ENCODE measurements around the gene SYTL3.

SYTL3 gene

GRCh38 chr6:158662954-158663624, 13.2 kb downstream of the SYTL3 start:
- DNase-seq, result no peak

GRCh38 chr6:158663625-158664165, 13.8 kb downstream of the SYTL3 start:
- DNase-seq, result peak; percentile 13

- peak; percentile 49 for DNase-seq
Observed at GRCh38 chr6:158665332-158665731, 15.5 kb downstream of the SYTL3 start.

GRCh38 chr6:158666628-158667359, 16.9 kb downstream of the SYTL3 start:
- DNase-seq, result peak; percentile 33

GRCh38 chr6:158667360-158667981, 17.6 kb downstream of the SYTL3 start:
- peak; percentile 17 for DNase-seq

- peak; percentile 47 for DNase-seq
Observed at GRCh38 chr6:158668707-158669103, 18.9 kb downstream of the SYTL3 start.

- peak; percentile 37 for DNase-seq
Observed at GRCh38 chr6:158669145-158670035, 19.5 kb downstream of the SYTL3 start.

GRCh38 chr6:158672119-158672518, 22.3 kb downstream of the SYTL3 start:
- peak; percentile 4 for DNase-seq

- peak; percentile 19 for DNase-seq
Observed at GRCh38 chr6:158672726-158673125, 22.9 kb downstream of the SYTL3 start.

- peak; percentile 30 for DNase-seq
Observed at GRCh38 chr6:158674342-158675131, 24.7 kb downstream of the SYTL3 start.

- peak; percentile 11 for DNase-seq
Observed at GRCh38 chr6:158677094-158677493, 27.2 kb downstream of the SYTL3 start.

GRCh38 chr6:158677906-158678578, 28.2 kb downstream of the SYTL3 start:
- DNase-seq, result peak; percentile 45

- no peak for DNase-seq
Observed at GRCh38 chr6:158680015-158680414, 30.2 kb downstream of the SYTL3 start.

- DNase-seq, result no peak
Observed at GRCh38 chr6:158680481-158680880, 30.6 kb downstream of the SYTL3 start.

GRCh38 chr6:158684311-158684710, 34.5 kb downstream of the SYTL3 start:
- peak; percentile 51 for DNase-seq

- DNase-seq, result peak; percentile 26
Observed at GRCh38 chr6:158684745-158685324, 35.0 kb downstream of the SYTL3 start.

GRCh38 chr6:158686311-158686710, 36.5 kb downstream of the SYTL3 start:
- no peak for DNase-seq

GRCh38 chr6:158686791-158687381, 37.0 kb downstream of the SYTL3 start:
- peak; percentile 64 for DNase-seq

- DNase-seq, result no peak
Observed at GRCh38 chr6:158687506-158687905, 37.7 kb downstream of the SYTL3 start.

- DNase-seq, result no peak
Observed at GRCh38 chr6:158688860-158689259, 39.0 kb downstream of the SYTL3 start.
